H9 (cell line): ENCODE results near the gene CALN1. TPM values are rescaled to one million over a fixed set of nuclear protein-coding genes. Genes with fewer than 3 reads are reported as not detected.

ENCODE experiments used
- DNase-seq: peaks from one replicate; pipeline ENCODE4 v3.0.0-alpha.2; 2017
- H2AFZ ChIP-seq: one replicate; pipeline ENCODE4 v1.6.1; 2013; ENCODE audit warnings: mild to moderate bottlenecking, low read length, control low read depth, moderate library complexity
- H2AK5ac ChIP-seq: 2 replicates; pipeline ENCODE4 v1.6.1; 2013; ENCODE audit warnings: low read length, control low read depth, mixed read lengths; ENCODE audit not compliant: insufficient read length
- H2BK120ac ChIP-seq: one replicate; pipeline ENCODE4 v1.6.1; 2013; ENCODE audit warnings: low read depth, mild to moderate bottlenecking, low read length, control low read depth, inconsistent platforms; ENCODE audit not compliant: poor library complexity, severe bottlenecking
- H2BK12ac ChIP-seq: 2 replicates; pipeline ENCODE4 v1.6.1; 2013; ENCODE audit warnings: low read length, control low read depth, mixed read lengths, low read depth; ENCODE audit not compliant: insufficient read length
- H2BK15ac ChIP-seq: 2 replicates; pipeline ENCODE4 v1.6.1; 2013; ENCODE audit warnings: low read depth, low read length, control low read depth
- H2BK20ac ChIP-seq: one replicate; pipeline ENCODE4 v1.6.1; 2013; ENCODE audit warnings: low read depth, mild to moderate bottlenecking, low read length, control low read depth, inconsistent platforms; ENCODE audit not compliant: poor library complexity, severe bottlenecking
- H2BK5ac ChIP-seq: 2 replicates; pipeline ENCODE4 v1.6.1; 2013; ENCODE audit warnings: low read length, control low read depth, mixed read lengths; ENCODE audit not compliant: insufficient read length
- H3K14ac ChIP-seq: 2 replicates; pipeline ENCODE4 v1.6.1; 2013; ENCODE audit warnings: low read length, control low read depth; ENCODE audit not compliant: insufficient read depth
- H3K18ac ChIP-seq: 2 replicates; pipeline ENCODE4 v1.6.1; 2013; ENCODE audit warnings: low read depth, mild to moderate bottlenecking, mixed read lengths, low read length, control low read depth; ENCODE audit not compliant: insufficient read length
- H3K23ac ChIP-seq: 2 replicates; pipeline ENCODE4 v1.6.1; 2013; ENCODE audit warnings: low read length, control low read depth, mixed read lengths, low read depth; ENCODE audit not compliant: insufficient read length
- H3K23me2 ChIP-seq: 2 replicates; pipeline ENCODE4 v1.6.1; 2013; ENCODE audit warnings: low read depth, mild to moderate bottlenecking, mixed read lengths, low read length, control low read depth; ENCODE audit not compliant: insufficient read length, poor library complexity, severe bottlenecking
- H3K27ac ChIP-seq: 2 replicates; pipeline ENCODE4 v1.5.1; 2013; ENCODE audit warnings: low read length, control low read depth, mixed read lengths, low read depth; ENCODE audit not compliant: insufficient read length
- H3K27me3 ChIP-seq: 2 replicates; pipeline ENCODE4 v1.6.1; 2013; ENCODE audit warnings: low read length, control low read depth, inconsistent platforms; ENCODE audit not compliant: insufficient read depth
- H3K4ac ChIP-seq: 2 replicates; pipeline ENCODE4 v1.6.1; 2013; ENCODE audit warnings: low read depth, mild to moderate bottlenecking, control low read depth, inconsistent platforms, low read length, moderate library complexity
- H3K4me1 ChIP-seq: 2 replicates; pipeline ENCODE4 v1.6.1; 2013; ENCODE audit warnings: low read length, control low read depth, inconsistent platforms; ENCODE audit not compliant: insufficient read depth
- H3K4me2 ChIP-seq: 2 replicates; pipeline ENCODE4 v1.6.1; 2013; ENCODE audit warnings: low read length, control low read depth, mixed read lengths; ENCODE audit not compliant: insufficient read length, insufficient read depth
- H3K56ac ChIP-seq: 2 replicates; pipeline ENCODE4 v1.6.1; 2013; ENCODE audit warnings: low read depth, mild to moderate bottlenecking, mixed read lengths, low read length, control low read depth; ENCODE audit not compliant: insufficient read length
- H3K79me1 ChIP-seq: 2 replicates; pipeline ENCODE4 v1.6.1; 2013; ENCODE audit warnings: low read depth, mild to moderate bottlenecking, moderate library complexity, low read length, control low read depth, inconsistent platforms; ENCODE audit not compliant: insufficient read depth, poor library complexity, severe bottlenecking
- H3K79me2 ChIP-seq: 2 replicates; pipeline ENCODE4 v1.6.1; 2013; ENCODE audit warnings: low read length, control low read depth, inconsistent platforms; ENCODE audit not compliant: insufficient read depth
- H3K9ac ChIP-seq: 2 replicates; pipeline ENCODE4 v1.6.1; 2013; ENCODE audit warnings: low read length, control low read depth, mixed read lengths; ENCODE audit not compliant: insufficient read length; ENCODE audit errors: extremely low read depth
- H3K9me3 ChIP-seq: one replicate; pipeline ENCODE4 v1.6.1; 2013; ENCODE audit warnings: low read depth, low read length, inconsistent platforms; ENCODE audit not compliant: control insufficient read depth
- H3T11ph ChIP-seq: one replicate; pipeline ENCODE4 v1.6.1; 2013; ENCODE audit warnings: mild to moderate bottlenecking, low read length, control low read depth, inconsistent platforms
- H4K20me1 ChIP-seq: one replicate; pipeline ENCODE4 v1.6.1; 2013; ENCODE audit not compliant: control insufficient read depth, insufficient read length, insufficient read depth
- H4K5ac ChIP-seq: 2 replicates; pipeline ENCODE4 v1.6.1; 2013; ENCODE audit warnings: low read depth, mild to moderate bottlenecking, mixed read lengths, low read length, control low read depth; ENCODE audit not compliant: insufficient read length
- H4K8ac ChIP-seq: replicated peaks from 2 replicates; pipeline ENCODE4 v1.6.1; 2013; ENCODE audit warnings: low read length, control low read depth, mixed read lengths, low read depth; ENCODE audit not compliant: insufficient read length
- H4K91ac ChIP-seq: 2 replicates; pipeline ENCODE4 v1.6.1; 2013; ENCODE audit warnings: low read depth, mild to moderate bottlenecking, moderate library complexity, mixed read lengths, low read length, control low read depth; ENCODE audit not compliant: insufficient read length
- H3K27ac Mint-ChIP-seq, 3 experiments: 2 replicates in 2 of 3; 3 replicates in 1 of 3; pipeline ENCODE4 v1.8.0; 2020 to 2021; ENCODE audit warnings: mixed read lengths in 3 of 3, mild to moderate bottlenecking in 1 of 3, moderate library complexity in 1 of 3
- H3K27me3 Mint-ChIP-seq: 2 replicates; pipeline ENCODE4 v1.8.0; 2021; ENCODE audit warnings: low read depth, mild to moderate bottlenecking, moderate library complexity, mixed read lengths
- H3K36me3 Mint-ChIP-seq, 3 experiments: 2 replicates in 2 of 3; 3 replicates in 1 of 3; pipeline ENCODE4 v1.8.0; 2020 to 2021; ENCODE audit warnings: low read depth in 3 of 3, mixed read lengths in 3 of 3; ENCODE audit not compliant: insufficient read depth in 1 of 3
- H3K4me1 Mint-ChIP-seq, 2 experiments: 2 replicates each; pipeline ENCODE4 v1.8.0; 2020; ENCODE audit warnings: mixed read lengths in 2 of 2
- H3K4me3 Mint-ChIP-seq, 2 experiments: 2 replicates in 1 of 2; 3 replicates in 1 of 2; pipeline ENCODE4 v1.8.0; 2020 to 2021; ENCODE audit warnings: mild to moderate bottlenecking in 2 of 2, mixed read lengths in 2 of 2, moderate library complexity in 1 of 2
- H3K9me3 Mint-ChIP-seq, 2 experiments: 2 replicates in 1 of 2; 3 replicates in 1 of 2; pipeline ENCODE4 v1.8.0; 2020; ENCODE audit warnings: mild to moderate bottlenecking in 2 of 2, mixed read lengths in 2 of 2, moderate library complexity in 1 of 2
- CTCF ChIP-seq: fragments of 200-600 bp; sonication (generic); conservative IDR thresholded peaks from 3 replicates; pipeline ENCODE4 v1.8.0; 2021; ENCODE audit warnings: antibody characterized with exemption, mild to moderate bottlenecking
- WGBS: extraction: QIAGEN DNeasy Blood & Tissue Kit; methylation state at CpG from one replicate; pipeline ENCODE4 v1.1.7; 2013; ENCODE audit warnings: missing lambda C conversion rate, low lambda C conversion rate, mixed read lengths; ENCODE audit not compliant: insufficient read length; ENCODE audit errors: extremely low coverage; 5-methylcytosine and 5-hydroxymethylcytosine counted together
- total RNA-seq: library from RNA; stranded (reverse); gene quantifications from 2 replicates; pipeline ENCODE4 v1.2.1, GENCODE V29; 2021

The CALN1 gene
- total RNA-seq, 1 experiment from 2014 or later: 2.8 TPM

- no peak overlapping the region for H3K18ac ChIP-seq
- no peak overlapping the region for H4K8ac ChIP-seq
- no peak overlapping the region for H3K4me3 Mint-ChIP-seq
- H3T11ph ChIP-seq: no peak overlapping the region
- no peaks in the 10 kb centered on the region for H4K20me1 ChIP-seq
- H2BK5ac ChIP-seq: no peak overlapping the region
- no peak overlapping the region for H3K9ac ChIP-seq
- no peak overlapping the region for H3K56ac ChIP-seq
- H3K14ac ChIP-seq: no peak overlapping the region
- no peaks in the 10 kb centered on the region for H3K9me3 Mint-ChIP-seq
- DNase-seq: no peak
- H3K27me3 ChIP-seq: no peaks in the 10 kb centered on the region
- no peaks in the 10 kb centered on the region for H3K36me3 Mint-ChIP-seq
- no peak overlapping the region for H3K23ac ChIP-seq
- no peaks in the 10 kb centered on the region for H3K9me3 ChIP-seq
- no peak overlapping the region for H2BK120ac ChIP-seq
- H3K4me1 Mint-ChIP-seq: no peaks in the 10 kb centered on the region
- no peak overlapping the region for H2BK20ac ChIP-seq
- no peak overlapping the region for H2BK15ac ChIP-seq
- H3K27ac ChIP-seq: no peak overlapping the region
- no peaks in the 10 kb centered on the region for H3K23me2 ChIP-seq
- no peaks in the 10 kb centered on the region for H3K4me1 ChIP-seq
- no peaks in the 10 kb centered on the region for H3K79me1 ChIP-seq
- no peak overlapping the region for H2BK12ac ChIP-seq
- H3K79me2 ChIP-seq: no peaks in the 10 kb centered on the region; the same call in 1 of the 2 replicates
- no peak overlapping the region for H2AK5ac ChIP-seq
- TF ChIP-seq CTCF: no peak
- no peak overlapping the region for H2AFZ ChIP-seq
- no peak overlapping the region for H3K4me2 ChIP-seq
- H3K27me3 Mint-ChIP-seq: no peaks in the 10 kb centered on the region; the same call in 1 of the 2 replicates
- no peak overlapping the region for H4K91ac ChIP-seq
- 100% methylated on average over 4 of the region's 6 CpGs for WGBS
- no peak overlapping the region for H4K5ac ChIP-seq
- no peak overlapping the region for H3K27ac Mint-ChIP-seq
- no peak overlapping the region for H3K4ac ChIP-seq
These were observed 1.2 kb upstream of the CALN1 start for GRCh38 chr7:72413290-72413689.
